A549 (cell line): ENCODE results near the gene PAK1. TPM values are rescaled to one million over a fixed set of nuclear protein-coding genes. Genes with fewer than 3 reads are reported as not detected.

Experiments
- ATAC-seq, 2 experiments: fragments of 200-7000 bp in 1 of 2; fragments of >200 bp in 1 of 2; cut with Nextera tagmentation in 1 of 2; cut with Tn5 transposase in 1 of 2; 3 replicates each; pipeline versions ENCODE4 v1.8.0 to v1.9.1; 2018 to 2020; ENCODE audit warnings: mild to moderate bottlenecking in 1 of 2, moderate library complexity in 1 of 2
- CTCF ChIA-PET: fragments of 300-600 bp; sonication (Branson Sonifier 250); formaldehyde crosslinking; extraction: SDS; loops from one replicate; lab custom pipeline; 2021; ENCODE audit warnings: antibody characterized with exemption, inconsistent platforms; lab: Yijun Ruan, JAX
- POLR2A ChIA-PET: fragments of 350-600 bp; formaldehyde crosslinking; extraction: SDS; loops from one replicate; lab custom pipeline; 2021; ENCODE audit warnings: antibody characterized with exemption, inconsistent platforms; lab: Yijun Ruan, JAX
- DNase-seq, 2 experiments: peaks; one replicate each; pipeline versions ENCODE4 v3.0.0 to v3.0.0-alpha.2; 2011 to 2016; ENCODE audit warnings: low read depth in 1 of 2, low spot score in 1 of 2
- FAIRE-seq: peaks from 2 replicates; lab custom pipeline; 2011; peaks lifted over from hg19 to GRCh38; lab: Jason Lieb, UNC
- H3K27ac ChIP-seq, 2 experiments: fragments of >200 bp; sonication (Bioruptor Twin); formaldehyde crosslinking; 3 replicates each; pipeline ENCODE4 v1.5.1; 2016 to 2017
- H3K4me1 ChIP-seq: fragments of >200 bp; sonication (Bioruptor Twin); formaldehyde crosslinking; 3 replicates; pipeline ENCODE4 v1.6.1; 2016
- H3K4me2 ChIP-seq: fragments of >200 bp; sonication (Bioruptor Twin); formaldehyde crosslinking; 3 replicates; pipeline ENCODE4 v1.6.1; 2016
- H3K4me3 ChIP-seq: fragments of >200 bp; sonication (Bioruptor Twin); formaldehyde crosslinking; 3 replicates; pipeline ENCODE4 v1.5.1; 2016
- H3K9me3 ChIP-seq: fragments of >200 bp; sonication (Bioruptor Twin); formaldehyde crosslinking; 3 replicates; pipeline ENCODE4 v1.6.1; 2016
- ATOH8 ChIP-seq: fragments of 250-450 bp; sonication (Bioruptor Pico); IDR thresholded peaks from 2 replicates; pipeline ENCODE4 v1.5.0; 2020; ENCODE audit warnings: low read depth, mild to moderate bottlenecking, moderate library complexity
- CEBPB ChIP-seq, 2 experiments: fragments of >200 bp in 1 of 2; sonication (Bioruptor Twin) in 1 of 2; formaldehyde crosslinking in 1 of 2; IDR thresholded peaks; 2 replicates each; pipeline ENCODE4 v1.6.1; 2012 to 2016
- EHF ChIP-seq: fragments of 250-450 bp; sonication (Bioruptor Pico); IDR thresholded peaks from 2 replicates; pipeline ENCODE4 v1.5.0; 2020; ENCODE audit warnings: mild to moderate bottlenecking
- EP300 ChIP-seq, 2 experiments: fragments of >200 bp; sonication (Bioruptor Twin); formaldehyde crosslinking; IDR thresholded peaks; 2 replicates in 1 of 2; 3 replicates in 1 of 2; pipeline ENCODE4 v1.6.1; 2016 to 2017
- FOSB ChIP-seq: fragments of 250-450 bp; sonication (Bioruptor Pico); IDR thresholded peaks from 2 replicates; pipeline ENCODE4 v1.5.0; 2020; ENCODE audit warnings: mild to moderate bottlenecking, moderate library complexity
- HES2 ChIP-seq: fragments of >200 bp; sonication (Bioruptor Twin); formaldehyde crosslinking; IDR thresholded peaks from 2 replicates; pipeline ENCODE4 v1.6.1; 2016
- HEYL ChIP-seq: fragments of 250-450 bp; sonication (Bioruptor Pico); IDR thresholded peaks from 2 replicates; pipeline ENCODE4 v1.8.0; 2021; ENCODE audit warnings: mild to moderate bottlenecking, moderate library complexity
- HMGXB4 ChIP-seq: fragments of 250-450 bp; sonication (Bioruptor Pico); IDR thresholded peaks from 2 replicates; pipeline ENCODE4 v1.5.0; 2021; ENCODE audit warnings: mild to moderate bottlenecking, moderate library complexity, borderline replicate concordance
- HOXB13 ChIP-seq: fragments of 250-450 bp; sonication (Bioruptor Pico); IDR thresholded peaks from 2 replicates; pipeline ENCODE4 v1.5.0; 2020; ENCODE audit warnings: low read depth, mild to moderate bottlenecking, moderate library complexity
- MAZ ChIP-seq: fragments of 150-350 bp; IDR thresholded peaks from 2 replicates; pipeline ENCODE4 v1.6.1; 2014; ENCODE audit warnings: antibody characterized with exemption, low read depth, low read length, borderline replicate concordance
- NFE2L2 ChIP-seq: fragments of 150-350 bp; conservative IDR thresholded peaks from 2 replicates; pipeline ENCODE4 v1.6.1; 2014; ENCODE audit warnings: low read length
- NR3C1 ChIP-seq: fragments of >200 bp; sonication (Bioruptor Twin); formaldehyde crosslinking; IDR thresholded peaks from 3 replicates; pipeline ENCODE4 v1.6.1; 2017
- POLR2AphosphoS2 ChIP-seq: conservative IDR thresholded peaks from 2 replicates; pipeline ENCODE4 v1.6.1; 2012; ENCODE audit warnings: low read length, improper control_type of control experiment, inconsistent platforms
- REST ChIP-seq: fragments of 200-600 bp; sonication (generic); IDR thresholded peaks from 2 replicates; pipeline ENCODE4 v1.6.1; 2016; ENCODE audit warnings: antibody characterized with exemption, mild to moderate bottlenecking, moderate library complexity
- RNF2 ChIP-seq: fragments of 200-600 bp; sonication (generic); IDR thresholded peaks from 2 replicates; pipeline ENCODE4 v1.6.1; 2016; ENCODE audit warnings: low read depth, mild to moderate bottlenecking, antibody characterized with exemption, moderate library complexity, borderline replicate concordance
- SMC3 ChIP-seq: fragments of >200 bp; sonication (Bioruptor Twin); formaldehyde crosslinking; IDR thresholded peaks from 3 replicates; pipeline ENCODE4 v1.6.1; 2018; ENCODE audit warnings: inconsistent platforms
- SREBF2 ChIP-seq: fragments of 450-650 bp; IDR thresholded peaks from 2 replicates; pipeline ENCODE4 v1.6.1; 2014; ENCODE audit warnings: mild to moderate bottlenecking, moderate library complexity
- TFCP2L1 ChIP-seq: fragments of 250-450 bp; sonication (Bioruptor Pico); IDR thresholded peaks from 2 replicates; pipeline ENCODE4 v1.5.0; 2021; ENCODE audit warnings: mild to moderate bottlenecking
- USF2 ChIP-seq: fragments of 450-650 bp; IDR thresholded peaks from 2 replicates; pipeline ENCODE4 v1.6.1; 2014; ENCODE audit warnings: antibody characterized with exemption
- ZFP36 ChIP-seq: fragments of 450-650 bp; IDR thresholded peaks from 2 replicates; pipeline ENCODE4 v1.6.1; 2014; ENCODE audit warnings: borderline replicate concordance; ENCODE audit not compliant: partially characterized antibody
- ZNF302 ChIP-seq: fragments of 250-450 bp; sonication (Bioruptor Pico); IDR thresholded peaks from 2 replicates; pipeline ENCODE4 v1.9.0; 2021; ENCODE audit warnings: inconsistent platforms, mild to moderate bottlenecking, moderate library complexity
- ZSCAN20 ChIP-seq: fragments of 250-450 bp; sonication (Bioruptor Pico); IDR thresholded peaks from 2 replicates; pipeline ENCODE4 v1.8.0; 2022; ENCODE audit warnings: mild to moderate bottlenecking, moderate library complexity
- WGBS: methylation state at CpG from one replicate; pipeline ENCODE4 v1.1.6; 2017; ENCODE audit errors: missing lambda C conversion rate; 5-methylcytosine and 5-hydroxymethylcytosine counted together
- polyA plus RNA-seq, 4 experiments: library from polyadenylated mRNA; depleted of rRNA in 3 of 4; stranded (reverse); fragments of >200 nt; fragmentation: RNase III in 1 of 4; extraction: RNeasy Plus Mini Kit Qiagen cat#74134 plus additional on column Dnase treatment in 1 of 4; gene quantifications; 2 replicates in 3 of 4; 3 replicates in 1 of 4; pipeline ENCODE4 v1.2.3, GENCODE V29; 2011 to 2017

Gene PAK1
- polyA plus RNA-seq, 2 of the 4 experiments (the other 2 are of a cell fraction): 20.6 to 60.7 TPM

GRCh38 chr11:77324508-77324907 is 149.4 kb downstream of the PAK1 start:
- DNase-seq (no peak), ATAC-seq (no peak), FAIRE-seq (no peak)
- no peak overlapping the region for H3K4me3 ChIP-seq
- no peaks in the 10 kb centered on the region for H3K9me3 ChIP-seq
- TF ChIP-seq REST (no peak), SMC3 (no peak), MAZ (no peak), HOXB13 (CRISPR knock-in tag) (no peak), ZNF302 (no peak)
- no peak overlapping the region for H3K27ac ChIP-seq
- H3K4me1 ChIP-seq: no peaks in the 10 kb centered on the region
- H3K4me2 ChIP-seq: no peak overlapping the region
- ChIA-PET POLR2A (no interaction called here), CTCF (interaction anchor here (0.9 to 1.1 kb wide), 2 partner anchors 10 to 197 kb away, joined by 3 read pairs; no protein-coding TSS in a partner anchor)

GRCh38 chr11:77322926-77323590 is 150.8 kb downstream of the PAK1 start:
- Histone ChIP-seq H3K9me3 (no peaks in the 10 kb centered on the region), H3K4me1 (no peaks in the 10 kb centered on the region), H3K4me3 (no peak overlapping the region), H3K4me2 (no peak overlapping the region), H3K27ac (no peak overlapping the region)
- POLR2A ChIA-PET: no interaction called here
- CTCF ChIA-PET: interaction anchor here (0.7 to 1.1 kb wide), 3 partner anchors 135 to 288 kb away, joined by 3 read pairs; no protein-coding TSS in a partner anchor
- no peak for FAIRE-seq
- TF ChIP-seq ATOH8 (CRISPR knock-in tag) (no peak), TFCP2L1 (CRISPR knock-in tag) (no peak), EHF (CRISPR knock-in tag) (no peak), ZSCAN20 (CRISPR knock-in tag) (no peak), USF2 (no peak), EP300 (IDR thresholded peaks at IDR 0.05) (no peak), SREBF2 (no peak), NFE2L2 (no peak), NR3C1 (no peak), HMGXB4 (CRISPR knock-in tag) (no peak), FOSB (CRISPR knock-in tag) (no peak), ZFP36 (no peak), HEYL (CRISPR knock-in tag) (no peak), RNF2 (no peak), SMC3 (no peak), POLR2AphosphoS2 (no peak), HES2 (no peak), CEBPB (IDR thresholded peaks at IDR 0.05) (no peak)
- WGBS: 75% methylated on average over 2 of the region's 2 CpGs
- no peak for DNase-seq
- no peak for ATAC-seq
